Progenitor cell of endocrine pancreas (in vitro differentiated cells): ENCODE measurements around the gene ACTL10. TPM values are rescaled to one million over a fixed set of nuclear protein-coding genes. Genes with fewer than 3 reads are reported as not detected.

ENCODE experiments used
- DNase-seq: peaks from one replicate; pipeline ENCODE4 v3.0.0; 2021; ENCODE audit warnings: low spot score; ENCODE audit not compliant: unreplicated experiment
- H3K27ac Mint-ChIP-seq: 2 replicates; pipeline ENCODE4 v1.8.0; 2021; ENCODE audit warnings: mild to moderate bottlenecking, moderate library complexity, mixed read lengths
- H3K27me3 Mint-ChIP-seq: 2 replicates; pipeline ENCODE4 v1.8.0; 2021; ENCODE audit warnings: mixed read lengths
- H3K36me3 Mint-ChIP-seq: 2 replicates; pipeline ENCODE4 v1.8.0; 2022; ENCODE audit warnings: mixed read lengths; ENCODE audit not compliant: insufficient read depth
- H3K4me1 Mint-ChIP-seq: 2 replicates; pipeline ENCODE4 v1.8.0; 2021; ENCODE audit warnings: low read depth, mixed read lengths
- H3K4me3 Mint-ChIP-seq: 2 replicates; pipeline ENCODE4 v1.8.0; 2021; ENCODE audit warnings: low read depth, mild to moderate bottlenecking, moderate library complexity, mixed read lengths
- H3K9me3 Mint-ChIP-seq: 2 replicates; pipeline ENCODE4 v1.8.0; 2021; ENCODE audit warnings: low read depth, mixed read lengths
- CTCF ChIP-seq: fragments of 200-600 bp; sonication (generic); IDR thresholded peaks from one replicate; pipeline ENCODE4 v1.5.0; 2021; ENCODE audit warnings: antibody characterized with exemption, mild to moderate bottlenecking; ENCODE audit not compliant: unreplicated experiment
- total RNA-seq: library from RNA; stranded (reverse); gene quantifications from 2 replicates; pipeline ENCODE4 v1.2.1, GENCODE V29; 2021

ACTL10 gene
- total RNA-seq, 1 donor from 2014 or later, result 0.36 TPM

GRCh38 chr20:33681728-33682353 lies 15.1 kb downstream of the ACTL10 start:
- Mint-ChIP-seq H3K9me3 (no peaks in the 10 kb centered on the region), H3K36me3 (peaks cover 9% of the 10 kb centered on the region), H3K4me3 (no peak overlapping the region), H3K27ac (peak overlapping the region; percentile 9), H3K27me3 (no peaks in the 10 kb centered on the region), H3K4me1 (peaks cover 11% of the 10 kb centered on the region)
- DNase-seq, result no peak
- no peak for TF ChIP-seq CTCF

GRCh38 chr20:33684533-33685327 lies 18.0 kb downstream of the ACTL10 start:
- Mint-ChIP-seq H3K4me1 (peaks cover 17% of the 10 kb centered on the region), H3K9me3 (no peaks in the 10 kb centered on the region), H3K36me3 (peaks cover 2% of the 10 kb centered on the region), H3K4me3 (peak overlapping the region; percentile 77), H3K27me3 (no peaks in the 10 kb centered on the region), H3K27ac (peak overlapping the region; percentile 93)
- no peak for DNase-seq
- TF ChIP-seq CTCF, result no peak

GRCh38 chr20:33685328-33686099 lies 18.8 kb downstream of the ACTL10 start:
- H3K36me3 Mint-ChIP-seq, result peaks cover 2% of the 10 kb centered on the region
- peak overlapping the region; percentile 77 for H3K4me3 Mint-ChIP-seq
- TF ChIP-seq CTCF, result peak; percentile 11
- no peaks in the 10 kb centered on the region for H3K9me3 Mint-ChIP-seq
- peak; percentile 50 for DNase-seq
- H3K4me1 Mint-ChIP-seq, result peaks cover 17% of the 10 kb centered on the region
- H3K27ac Mint-ChIP-seq, result peak overlapping the region; percentile 80
- H3K27me3 Mint-ChIP-seq, result no peaks in the 10 kb centered on the region

GRCh38 chr20:33686100-33686983 lies 19.6 kb downstream of the ACTL10 start, which contains the start of gene E2F1:
E2F1 (minus strand) TSS chr20:33686385; CDS start chr20:33686264, 121 bp downstream.
- peak; percentile 100 for DNase-seq
- Mint-ChIP-seq H3K36me3 (peaks cover 2% of the 10 kb centered on the region), H3K4me3 (peak within 1 kb of the TSS; percentile 77), H3K9me3 (no peaks in the 10 kb centered on the region), H3K27ac (peak within 1 kb of the TSS; percentile 80), H3K27me3 (no peaks in the 10 kb centered on the region), H3K4me1 (peaks cover 17% of the 10 kb centered on the region)
- TF ChIP-seq CTCF, result peak; percentile 53
